ENCODE results near the gene LARP6. TPM values are rescaled to one million over a fixed set of nuclear protein-coding genes. Genes with fewer than 3 reads are reported as not detected.
"Not testable (repeated sequence)": the region's sequence is repeated elsewhere in the genome, so short reads cannot be mapped to it uniquely, and the experiment has no call there.

LARP6 gene
- total and polyA plus RNA-seq, 9 donors, result 10.6 to 17.9 (median 13.7) TPM

DNA sequence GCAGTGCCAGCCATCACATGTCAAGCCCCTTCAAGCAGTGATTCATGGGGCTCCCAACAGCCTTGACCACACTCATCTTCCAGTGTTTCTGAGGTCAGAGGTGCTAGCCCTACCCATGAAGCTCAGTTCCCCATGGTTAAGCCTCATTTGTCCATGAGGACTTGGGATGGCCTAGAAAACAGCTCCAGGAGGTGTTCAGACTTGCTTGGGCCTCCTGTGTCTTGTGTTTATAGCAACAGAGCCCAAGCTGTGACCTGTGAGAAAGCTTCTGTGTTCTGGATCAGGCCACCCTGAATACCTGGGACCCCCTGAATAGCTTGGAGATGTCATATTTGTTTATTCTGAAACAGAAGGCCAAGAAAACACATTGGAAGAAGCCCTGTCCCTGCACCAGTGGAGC is 36.7 kb downstream of the LARP6 start:
- no peak overlapping the region for H3K27ac ChIP-seq (ENCODE audit: low read length)
- no peak for DNase-seq
- no peaks in the 10 kb centered on the region for H3K4me1 ChIP-seq (ENCODE audit: control insufficient read depth, insufficient read depth, low read length)
- H3K27me3 ChIP-seq (ENCODE audit: control insufficient read depth, insufficient read depth, low read length), result no peaks in the 10 kb centered on the region
- peaks cover 3% of the 10 kb centered on the region for H3K9me3 ChIP-seq (replicated peaks; ENCODE audit: control insufficient read depth, low read depth, low read length)
- no peaks in the 10 kb centered on the region for H3K36me3 ChIP-seq (ENCODE audit: control insufficient read depth, insufficient read depth, low read length)
- no peak overlapping the region for H3K4me3 ChIP-seq (ENCODE audit: low read length)

DNA sequence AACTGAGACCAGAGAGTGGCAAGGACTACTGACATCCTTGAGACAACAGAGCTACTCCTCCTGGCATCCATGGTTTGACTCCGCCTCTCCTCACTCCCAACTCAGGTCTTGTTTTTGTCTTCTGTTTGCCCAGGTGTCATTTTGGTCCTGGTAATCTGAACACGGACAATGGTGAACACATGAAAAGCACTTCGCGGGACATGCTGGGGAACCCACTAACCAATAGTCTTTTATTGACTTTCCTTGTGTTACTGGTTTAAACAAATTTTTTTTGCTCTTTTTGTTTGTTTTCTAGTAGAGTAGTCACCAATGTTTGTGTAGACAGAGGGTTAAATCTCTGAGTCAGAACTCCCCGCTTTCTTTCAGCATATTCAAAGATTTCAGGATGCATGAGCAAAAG is 38.4 kb downstream of the LARP6 start:
- peaks cover 3% of the 10 kb centered on the region for H3K9me3 ChIP-seq (replicated peaks; ENCODE audit: control insufficient read depth, low read depth, low read length)
- H3K4me1 ChIP-seq (ENCODE audit: control insufficient read depth, insufficient read depth, low read length), result peaks cover 2% of the 10 kb centered on the region
- H3K36me3 ChIP-seq (ENCODE audit: control insufficient read depth, insufficient read depth, low read length), result no peaks in the 10 kb centered on the region
- no peak for DNase-seq
- no peak overlapping the region for H3K4me3 ChIP-seq (ENCODE audit: low read length)
- no CpG with 5 or more reads among the region's 5 CpGs for WGBS (ENCODE audit: insufficient coverage)
- no peaks in the 10 kb centered on the region for H3K27me3 ChIP-seq (ENCODE audit: control insufficient read depth, insufficient read depth, low read length)
- H3K27ac ChIP-seq (ENCODE audit: low read length), result no peak overlapping the region

DNA sequence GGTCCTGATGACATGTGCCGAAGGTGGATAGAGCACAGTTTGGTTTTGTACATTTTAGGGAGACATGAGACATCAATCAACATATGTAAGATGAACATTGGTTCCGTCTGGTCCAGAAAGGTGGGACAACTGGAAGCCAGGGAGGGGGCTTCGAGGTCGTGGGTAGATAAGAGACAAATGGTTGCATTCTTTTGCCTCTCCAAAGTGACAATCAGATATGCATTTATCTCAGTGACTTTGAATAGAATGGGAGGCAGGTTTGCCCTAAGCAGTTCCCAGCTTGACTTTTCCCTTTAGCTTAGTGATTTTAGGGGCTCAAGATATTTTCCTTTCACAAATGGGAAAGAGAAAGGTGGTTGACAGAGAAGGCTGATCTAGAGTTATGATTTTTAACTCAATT is 38.9 kb downstream of the LARP6 start:
- 100% methylated on average over 2 of the region's 4 CpGs for WGBS (ENCODE audit: insufficient coverage)
- H3K27ac ChIP-seq (ENCODE audit: low read length); H3K27me3 ChIP-seq (ENCODE audit: control insufficient read depth, insufficient read depth, low read length); H3K4me1 ChIP-seq (ENCODE audit: control insufficient read depth, insufficient read depth, low read length); H3K4me3 ChIP-seq (ENCODE audit: low read length); DNase-seq; H3K36me3 ChIP-seq (ENCODE audit: control insufficient read depth, insufficient read depth, low read length); H3K9me3 ChIP-seq (replicated peaks; ENCODE audit: control insufficient read depth, low read depth, low read length): not testable (repeated sequence)

DNA sequence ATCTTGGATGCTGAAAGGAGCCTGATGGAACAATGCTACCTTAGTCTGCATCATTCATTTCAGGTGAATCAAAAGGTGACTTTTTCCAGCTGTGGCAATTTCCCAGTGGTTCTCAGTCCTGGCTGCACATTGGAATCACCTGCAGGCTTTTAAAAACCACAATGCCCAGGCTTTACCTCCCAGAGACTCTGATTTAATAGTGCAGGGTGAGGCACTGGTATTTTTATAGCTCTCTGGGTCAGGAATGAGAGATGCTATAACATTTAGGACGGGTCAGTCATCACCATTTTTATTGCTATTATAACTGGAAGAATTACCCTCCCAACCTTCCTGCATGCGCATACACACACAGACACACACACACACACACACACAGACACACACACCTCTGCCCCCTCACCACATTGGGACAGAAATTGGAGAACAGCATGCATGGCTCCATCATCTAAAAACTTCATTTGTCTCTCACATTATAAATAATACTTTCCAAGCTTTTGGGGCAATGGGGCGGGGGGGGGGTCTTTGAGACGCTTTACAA is 41.1 kb downstream of the LARP6 start:
- no peak overlapping the region for H3K4me3 ChIP-seq (ENCODE audit: low read length)
- WGBS (ENCODE audit: insufficient coverage), result 100% methylated on average over 1 of the region's 4 CpGs

DNA sequence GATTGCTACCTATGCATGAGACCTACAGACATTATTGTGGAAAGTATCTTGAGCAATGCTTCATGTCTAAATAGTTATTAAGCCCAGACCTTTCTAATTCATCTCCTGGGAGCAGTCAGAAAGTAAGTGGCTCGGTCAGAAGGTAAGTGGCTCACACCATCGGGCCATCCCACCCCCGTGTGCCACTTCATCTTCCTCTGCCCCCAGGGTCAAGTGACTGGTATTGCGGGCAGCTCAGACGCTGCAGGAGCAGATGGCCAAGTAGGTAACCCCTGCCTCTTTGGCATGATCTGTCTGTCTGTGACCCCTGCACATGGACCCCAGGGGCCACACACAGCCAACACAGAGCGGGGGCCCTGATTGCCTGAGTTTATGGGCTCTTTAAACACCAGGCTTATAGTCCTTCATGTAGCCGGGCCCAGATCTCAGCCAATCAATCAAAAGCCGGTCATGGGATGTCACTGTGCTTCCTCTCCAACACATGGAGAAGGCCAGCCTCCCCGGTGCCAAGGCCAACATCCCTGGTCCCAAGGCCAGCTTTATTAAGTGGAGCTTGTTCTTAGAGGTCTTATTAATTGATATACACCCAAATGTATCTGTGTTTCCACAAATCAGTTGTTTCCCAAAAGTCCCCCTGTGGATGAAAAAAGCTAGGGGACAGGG is 42.9 kb downstream of the LARP6 start:
- 72% methylated on average over 7 of the region's 9 CpGs for WGBS (ENCODE audit: insufficient coverage)
- Histone ChIP-seq H3K4me3 (ENCODE audit: low read length) (no peak overlapping the region), H3K36me3 (ENCODE audit: control insufficient read depth, insufficient read depth, low read length) (no peaks in the 10 kb centered on the region), H3K27me3 (ENCODE audit: control insufficient read depth, insufficient read depth, low read length) (no peaks in the 10 kb centered on the region), H3K4me1 (ENCODE audit: control insufficient read depth, insufficient read depth, low read length) (peaks cover 8% of the 10 kb centered on the region), H3K9me3 (replicated peaks; ENCODE audit: control insufficient read depth, low read depth, low read length) (no peaks in the 10 kb centered on the region), H3K27ac (ENCODE audit: low read length) (no peak overlapping the region)
- no peak for DNase-seq

More for the DNA sequence above, 41.1 kb downstream of the LARP6 start:
- no peaks in the 10 kb centered on the region for H3K27me3 ChIP-seq (ENCODE audit: control insufficient read depth, insufficient read depth, low read length)
- no peak overlapping the region for H3K27ac ChIP-seq (ENCODE audit: low read length)
- no peaks in the 10 kb centered on the region for H3K36me3 ChIP-seq (ENCODE audit: control insufficient read depth, insufficient read depth, low read length)
- H3K4me1 ChIP-seq (ENCODE audit: control insufficient read depth, insufficient read depth, low read length), result peaks cover 2% of the 10 kb centered on the region
- no peaks in the 10 kb centered on the region for H3K9me3 ChIP-seq (replicated peaks; ENCODE audit: control insufficient read depth, low read depth, low read length)
- no peak for DNase-seq

DNA sequence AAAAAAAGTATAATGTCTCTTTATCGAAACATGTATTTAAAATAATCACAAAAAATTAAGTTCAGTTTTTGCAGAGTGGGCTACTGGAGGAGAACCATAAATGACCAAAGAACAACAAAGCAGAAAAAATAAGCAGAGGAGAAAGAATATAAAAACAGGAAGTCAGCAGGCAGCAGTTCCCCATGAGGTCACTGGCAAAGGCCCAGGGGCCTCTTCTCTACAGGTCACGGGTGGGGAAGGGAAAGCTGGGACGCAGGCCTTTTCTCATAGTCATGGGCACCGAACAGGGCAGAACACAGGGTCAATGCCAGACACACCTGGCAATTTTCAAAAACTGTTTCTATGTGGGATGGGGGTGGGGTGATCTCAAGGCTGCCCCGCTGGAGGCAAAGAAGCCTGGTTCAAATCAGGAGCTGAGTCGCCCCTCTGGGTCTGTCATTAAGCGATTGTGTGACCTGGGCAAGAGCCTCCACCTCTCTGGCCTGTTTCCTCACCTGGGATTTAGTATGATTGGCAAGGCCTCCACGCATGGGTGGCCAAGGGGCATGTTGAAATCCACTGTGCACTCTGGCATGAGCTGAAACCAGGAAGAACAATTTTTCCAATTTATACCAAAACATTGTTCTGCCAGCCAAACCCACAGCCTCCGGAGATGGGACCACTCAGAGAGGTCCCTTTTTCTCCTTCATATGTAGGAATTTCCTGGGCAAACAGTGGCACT is 46.8 kb downstream of the LARP6 start:
- H3K4me1 ChIP-seq (ENCODE audit: control insufficient read depth, insufficient read depth, low read length), result peaks cover 8% of the 10 kb centered on the region
- H3K4me3 ChIP-seq (ENCODE audit: low read length), result no peak overlapping the region
- H3K27ac ChIP-seq (ENCODE audit: low read length), result no peak overlapping the region
- H3K27me3 ChIP-seq (ENCODE audit: control insufficient read depth, insufficient read depth, low read length), result no peaks in the 10 kb centered on the region
- 78% methylated on average over 6 of the region's 9 CpGs for WGBS (ENCODE audit: insufficient coverage)
- peak; percentile 71 for DNase-seq
- no peaks in the 10 kb centered on the region for H3K9me3 ChIP-seq (replicated peaks; ENCODE audit: control insufficient read depth, low read depth, low read length)
- no peaks in the 10 kb centered on the region for H3K36me3 ChIP-seq (ENCODE audit: control insufficient read depth, insufficient read depth, low read length)

DNA sequence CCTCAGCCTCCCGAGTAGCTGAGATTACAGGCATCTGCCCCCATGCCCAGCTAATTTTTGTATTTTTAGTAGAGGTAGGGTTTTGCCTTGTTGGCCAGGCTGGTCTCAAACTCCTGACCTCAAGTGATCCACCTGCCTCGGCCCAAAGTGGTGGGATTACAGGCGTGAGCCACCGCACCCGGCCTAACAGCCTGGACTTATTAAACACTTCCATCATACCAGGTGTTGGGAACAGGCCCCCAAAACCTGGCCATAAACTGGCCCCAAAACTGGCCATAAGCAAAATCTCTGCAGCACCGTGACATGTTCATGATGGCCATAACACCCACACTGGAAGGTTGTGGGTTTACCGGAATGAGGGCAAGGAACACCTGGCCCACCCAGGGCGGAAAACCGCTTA is 49.6 kb downstream of the LARP6 start:
- peaks cover 14% of the 10 kb centered on the region for H3K4me1 ChIP-seq (ENCODE audit: control insufficient read depth, insufficient read depth, low read length)
- H3K4me3 ChIP-seq (ENCODE audit: low read length); H3K27me3 ChIP-seq (ENCODE audit: control insufficient read depth, insufficient read depth, low read length); H3K36me3 ChIP-seq (ENCODE audit: control insufficient read depth, insufficient read depth, low read length); H3K27ac ChIP-seq (ENCODE audit: low read length); DNase-seq; H3K9me3 ChIP-seq (replicated peaks; ENCODE audit: control insufficient read depth, low read depth, low read length): not testable (repeated sequence)
- WGBS (ENCODE audit: insufficient coverage), result 78% methylated on average over 3 of the region's 9 CpGs

DNA sequence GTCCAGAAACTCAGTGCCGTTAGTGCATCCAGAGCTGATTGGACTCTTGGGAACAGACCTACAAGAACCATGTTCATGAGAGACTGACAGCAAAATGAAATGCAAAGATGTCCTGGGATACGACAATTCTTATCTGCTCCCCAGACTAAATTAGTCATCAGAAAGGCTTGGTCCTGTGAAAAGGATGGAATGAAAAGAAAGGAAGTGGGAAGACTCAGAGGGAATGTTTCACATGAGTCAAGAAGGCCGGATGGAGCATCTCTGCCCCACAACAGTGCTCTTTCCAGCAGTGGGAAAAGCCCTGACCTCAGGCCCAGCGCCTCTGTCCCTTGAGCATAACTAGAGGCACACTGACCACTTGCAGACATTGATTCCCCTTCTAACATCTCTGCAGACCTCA is 51.3 kb downstream of the LARP6 start:
- no peaks in the 10 kb centered on the region for H3K27me3 ChIP-seq (ENCODE audit: control insufficient read depth, insufficient read depth, low read length)
- H3K36me3 ChIP-seq (ENCODE audit: control insufficient read depth, insufficient read depth, low read length), result no peaks in the 10 kb centered on the region
- no peak for DNase-seq
- H3K27ac ChIP-seq (ENCODE audit: low read length), result no peak overlapping the region
- H3K4me1 ChIP-seq (ENCODE audit: control insufficient read depth, insufficient read depth, low read length), result peaks cover 14% of the 10 kb centered on the region
- H3K4me3 ChIP-seq (ENCODE audit: low read length), result no peak overlapping the region
- H3K9me3 ChIP-seq (replicated peaks; ENCODE audit: control insufficient read depth, low read depth, low read length), result no peaks in the 10 kb centered on the region
- whole genome bisulfite sequencing (ENCODE audit: insufficient coverage), result 77% methylated on average over 3 of the region's 4 CpGs

DNA sequence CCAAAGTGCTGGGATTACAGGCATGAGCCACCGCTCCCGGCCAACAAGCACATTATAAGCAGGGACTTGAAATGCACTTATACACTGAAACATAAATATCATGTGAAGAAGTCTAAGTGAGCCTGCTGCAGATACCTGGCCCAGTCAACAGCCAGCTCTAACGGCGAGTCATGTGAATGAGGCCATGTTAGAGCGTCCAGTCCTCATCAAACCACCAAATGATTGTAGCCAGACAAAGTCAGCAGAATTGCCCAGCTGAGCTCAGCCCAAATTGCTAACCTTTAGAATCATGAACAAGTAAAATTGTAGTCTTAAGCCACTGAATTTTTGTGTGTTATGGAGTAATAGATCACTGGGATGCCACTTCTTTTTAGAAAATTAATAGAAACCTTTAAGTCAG is 52.8 kb downstream of the LARP6 start:
- WGBS (ENCODE audit: insufficient coverage), result no CpG with 5 or more reads among the region's 5 CpGs
- Histone ChIP-seq H3K9me3 (replicated peaks; ENCODE audit: control insufficient read depth, low read depth, low read length) (no peaks in the 10 kb centered on the region), H3K4me3 (ENCODE audit: low read length) (no peak overlapping the region), H3K36me3 (ENCODE audit: control insufficient read depth, insufficient read depth, low read length) (no peaks in the 10 kb centered on the region), H3K27me3 (ENCODE audit: control insufficient read depth, insufficient read depth, low read length) (no peaks in the 10 kb centered on the region), H3K27ac (ENCODE audit: low read length) (no peak overlapping the region), H3K4me1 (ENCODE audit: control insufficient read depth, insufficient read depth, low read length) (peaks cover 9% of the 10 kb centered on the region)
- no peak for DNase-seq

DNA sequence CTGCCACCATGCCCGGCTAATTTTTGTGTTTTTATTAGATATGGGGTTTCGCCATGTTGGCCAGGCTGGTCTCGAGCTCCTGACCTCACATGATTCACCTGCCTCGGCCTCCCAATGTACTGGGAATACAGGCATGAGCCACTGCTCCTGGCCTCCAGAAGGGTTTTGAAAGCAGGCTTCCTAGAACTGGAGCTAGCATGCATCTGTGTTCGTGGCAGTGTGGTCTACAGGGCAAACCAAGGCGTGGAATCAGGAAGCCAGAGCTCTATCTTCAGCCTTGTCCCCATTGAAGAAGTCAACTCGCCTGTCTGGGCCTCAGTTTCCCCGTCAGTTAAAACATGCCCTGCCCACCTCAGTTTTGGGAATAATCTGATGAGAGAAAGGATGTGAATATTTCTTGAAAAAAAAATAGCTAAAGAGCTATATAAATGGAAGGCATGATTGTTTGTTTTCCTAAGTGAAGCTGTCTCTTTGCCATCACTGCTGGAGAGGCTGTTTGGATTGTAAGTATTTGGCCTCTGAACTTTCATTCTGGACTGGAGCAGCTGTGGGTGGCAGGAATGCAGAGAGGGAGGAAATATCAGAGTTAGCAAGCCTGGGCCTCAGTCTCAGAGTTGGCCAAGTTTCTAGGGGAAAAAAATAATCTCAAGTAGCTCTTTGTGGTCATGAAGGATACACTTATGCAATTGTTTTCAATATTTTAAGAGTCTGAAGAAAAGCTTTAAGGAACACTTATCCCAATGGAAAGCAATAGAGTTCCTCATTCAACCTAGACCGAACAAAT is 54.1 kb downstream of the LARP6 start:
- Histone ChIP-seq H3K4me1 (ENCODE audit: control insufficient read depth, insufficient read depth, low read length) (peaks cover 15% of the 10 kb centered on the region), H3K9me3 (replicated peaks; ENCODE audit: control insufficient read depth, low read depth, low read length) (no peaks in the 10 kb centered on the region), H3K36me3 (ENCODE audit: control insufficient read depth, insufficient read depth, low read length) (no peaks in the 10 kb centered on the region), H3K27me3 (ENCODE audit: control insufficient read depth, insufficient read depth, low read length) (no peaks in the 10 kb centered on the region), H3K27ac (ENCODE audit: low read length) (peak overlapping the region; percentile 55), H3K4me3 (ENCODE audit: low read length) (no peak overlapping the region)
- 92% methylated on average over 6 of the region's 9 CpGs for WGBS (ENCODE audit: insufficient coverage)
- peak; percentile 73 for DNase-seq
